GM21367 (cell line): ENCODE measurements around the gene ERCC6L2.

Experiments used
- ATAC-seq: cut with Tn5 transposase; IDR thresholded peaks from one replicate; pipeline ENCODE4 v1.9.1; 2021; ENCODE audit not compliant: unreplicated experiment

ERCC6L2 gene

GRCh38 chr9:95875305-95876137 is at the start of gene ERCC6L2:
Gene ERCC6L2, plus strand, starts transcription at chr9:95875691. Its CDS starts 348 bp downstream, at chr9:95876039.
- peak; percentile 77 for ATAC-seq

GRCh38 chr9:95826183-95826838 is 49.2 kb upstream of the ERCC6L2 start:
- ATAC-seq: no peak

GRCh38 chr9:95830768-95831167 is 44.7 kb upstream of the ERCC6L2 start:
- no peak for ATAC-seq

- no peak for ATAC-seq
These were observed 43.7 kb upstream of the ERCC6L2 start for GRCh38 chr9:95831810-95832209.

- no peak for ATAC-seq
These were observed 41.8 kb upstream of the ERCC6L2 start for GRCh38 chr9:95833546-95834178.

GRCh38 chr9:95834281-95834907 is 41.1 kb upstream of the ERCC6L2 start:
- no peak for ATAC-seq

- ATAC-seq: no peak
These were observed 40.1 kb upstream of the ERCC6L2 start for GRCh38 chr9:95835393-95835792.

- ATAC-seq: no peak
These were observed 39.4 kb upstream of the ERCC6L2 start for GRCh38 chr9:95836072-95836471.

- ATAC-seq: no peak
These were observed 36.5 kb upstream of the ERCC6L2 start for GRCh38 chr9:95839012-95839411.

- ATAC-seq: no peak
These were observed 35.4 kb upstream of the ERCC6L2 start for GRCh38 chr9:95840074-95840473.

- no peak for ATAC-seq
These were observed 34.1 kb upstream of the ERCC6L2 start for GRCh38 chr9:95841377-95841776.

- no peak for ATAC-seq
These were observed 29.7 kb upstream of the ERCC6L2 start for GRCh38 chr9:95845751-95846150.

GRCh38 chr9:95848764-95849163 is 26.7 kb upstream of the ERCC6L2 start:
- ATAC-seq: no peak

- ATAC-seq: peak; percentile 93
These were observed 23.1 kb upstream of the ERCC6L2 start for GRCh38 chr9:95852059-95853032.

- no peak for ATAC-seq
These were observed 21.0 kb upstream of the ERCC6L2 start for GRCh38 chr9:95854386-95855020.

GRCh38 chr9:95855961-95856360 is 19.5 kb upstream of the ERCC6L2 start:
- no peak for ATAC-seq

GRCh38 chr9:95857124-95857523 is 18.4 kb upstream of the ERCC6L2 start:
- no peak for ATAC-seq

GRCh38 chr9:95857896-95858295 is 17.6 kb upstream of the ERCC6L2 start:
- ATAC-seq: no peak

- ATAC-seq: no peak
These were observed 13.1 kb upstream of the ERCC6L2 start for GRCh38 chr9:95862343-95862742.
